Measurements from ENCODE around the gene GXYLT2. TPM values are rescaled to one million over a fixed set of nuclear protein-coding genes. Genes with fewer than 3 reads are reported as not detected.

GXYLT2 gene
- total and polyA plus RNA-seq, 2 donors (not counting 1 experiment from before 2014, with no cell fraction given) = 6.6 to 25.9 TPM

- no peak overlapping the region for H3K4me3 ChIP-seq (replicated peaks in 1 of 4; ENCODE audit: control extremely low read depth in 1 of 4, insufficient read depth in 1 of 4, low read depth in 3 of 4, low read length in 4 of 4)
- no peak overlapping the region for H3K9ac ChIP-seq (ENCODE audit: insufficient read depth, low read length)
- H3K27ac ChIP-seq (ENCODE audit: insufficient read depth, low read length) = no peak overlapping the region
- no peaks in the 10 kb centered on the region for H4K20me1 ChIP-seq (ENCODE audit: control insufficient read depth, extremely low read depth, insufficient read depth, low read length)
- H3K4me2 ChIP-seq (ENCODE audit: extremely low read depth, insufficient read depth, low read length) = no peak overlapping the region
- no peaks in the 10 kb centered on the region for H3K9me3 ChIP-seq (ENCODE audit: control insufficient read depth, insufficient read depth, low read depth, low read length)
- H3K27me3 ChIP-seq (ENCODE audit: control insufficient read depth, insufficient read depth, low read length) = no peaks in the 10 kb centered on the region
- peaks cover 2% of the 10 kb centered on the region for H3K36me3 ChIP-seq (ENCODE audit: control insufficient read depth, insufficient read depth, low read length)
- peaks cover 4% of the 10 kb centered on the region for H3K4me1 ChIP-seq (ENCODE audit: control insufficient read depth, extremely low read depth, insufficient read depth, low read length)
- no peak for DNase-seq (ENCODE audit: low read depth in 2 of 2)
- peaks cover 17% of the 10 kb centered on the region for H3K79me2 ChIP-seq (ENCODE audit: control insufficient read depth, insufficient read depth, low read length)
- H2AFZ ChIP-seq (ENCODE audit: low read length) = no peak overlapping the region
- TF ChIP-seq CTCF (conservative IDR thresholded peaks at IDR 0.05 in 1 of 2, IDR thresholded peaks at IDR 0.05 in 1 of 2; ENCODE audit: low read depth in 1 of 2, low read length in 2 of 2) = no peak
- TF ChIP-seq EZH2 (IDR thresholded peaks at IDR 0.05; ENCODE audit: low read length, missing control alignments) = no peak
These were observed 41.7 kb upstream of the GXYLT2 start for GRCh38 chr3:72846166-72846565.

- peak overlapping the region; percentile 95 for H2AFZ ChIP-seq (ENCODE audit: low read length)
- peak overlapping the region; percentile 79 for H3K27ac ChIP-seq (ENCODE audit: insufficient read depth, low read length)
- H3K79me2 ChIP-seq (ENCODE audit: control insufficient read depth, insufficient read depth, low read length) = peaks cover 17% of the 10 kb centered on the region
- H3K9ac ChIP-seq (ENCODE audit: insufficient read depth, low read length) = peak overlapping the region; percentile 47
- no peaks in the 10 kb centered on the region for H3K9me3 ChIP-seq (ENCODE audit: control insufficient read depth, insufficient read depth, low read depth, low read length)
- H3K27me3 ChIP-seq (ENCODE audit: control insufficient read depth, insufficient read depth, low read length) = no peaks in the 10 kb centered on the region
- peak overlapping the region; percentile 86 for H3K4me2 ChIP-seq (ENCODE audit: extremely low read depth, insufficient read depth, low read length)
- no peaks in the 10 kb centered on the region for H4K20me1 ChIP-seq (ENCODE audit: control insufficient read depth, extremely low read depth, insufficient read depth, low read length)
- TF ChIP-seq CTCF (conservative IDR thresholded peaks at IDR 0.05 in 1 of 2, IDR thresholded peaks at IDR 0.05 in 1 of 2; ENCODE audit: low read depth in 1 of 2, low read length in 2 of 2) (no peak), EZH2 (IDR thresholded peaks at IDR 0.05; ENCODE audit: low read length, missing control alignments) (no peak)
- peaks cover 4% of the 10 kb centered on the region for H3K4me1 ChIP-seq (ENCODE audit: control insufficient read depth, extremely low read depth, insufficient read depth, low read length)
- H3K36me3 ChIP-seq (ENCODE audit: control insufficient read depth, insufficient read depth, low read length) = no peaks in the 10 kb centered on the region
- H3K4me3 ChIP-seq (replicated peaks in 1 of 4; ENCODE audit: control extremely low read depth in 1 of 4, insufficient read depth in 1 of 4, low read depth in 3 of 4, low read length in 4 of 4) = peak overlapping the region; percentile 60 to 97 (median 90)
- DNase-seq (ENCODE audit: low read depth in 2 of 2) = peak in 1 of 2 donors; percentile 5
These were observed 40.6 kb upstream of the GXYLT2 start for GRCh38 chr3:72847282-72847681.

GRCh38 chr3:72847751-72848702 lies 39.8 kb upstream of the GXYLT2 start, which contains the start of gene SHQ1:
SHQ1 (minus strand) TSS chr3:72848445; CDS start chr3:72848340, 105 bp downstream.
- Histone ChIP-seq H3K36me3 (ENCODE audit: control insufficient read depth, insufficient read depth, low read length) (no peaks in the 10 kb centered on the region), H2AFZ (ENCODE audit: low read length) (peak within 1 kb of the TSS; percentile 95), H3K4me3 (replicated peaks in 1 of 4; ENCODE audit: control extremely low read depth in 1 of 4, insufficient read depth in 1 of 4, low read depth in 3 of 4, low read length in 4 of 4) (peak within 1 kb of the TSS; percentile 60 to 97 (median 90)), H3K27ac (ENCODE audit: insufficient read depth, low read length) (peak within 1 kb of the TSS; percentile 79), H3K9ac (ENCODE audit: insufficient read depth, low read length) (peak within 1 kb of the TSS; percentile 47), H3K27me3 (ENCODE audit: control insufficient read depth, insufficient read depth, low read length) (no peaks in the 10 kb centered on the region), H3K4me1 (ENCODE audit: control insufficient read depth, extremely low read depth, insufficient read depth, low read length) (peaks cover 4% of the 10 kb centered on the region), H3K4me2 (ENCODE audit: extremely low read depth, insufficient read depth, low read length) (peak within 1 kb of the TSS; percentile 100), H3K9me3 (ENCODE audit: control insufficient read depth, insufficient read depth, low read depth, low read length) (no peaks in the 10 kb centered on the region), H4K20me1 (ENCODE audit: control insufficient read depth, extremely low read depth, insufficient read depth, low read length) (no peaks in the 10 kb centered on the region), H3K79me2 (ENCODE audit: control insufficient read depth, insufficient read depth, low read length) (peaks cover 17% of the 10 kb centered on the region)
- TF ChIP-seq CTCF (conservative IDR thresholded peaks at IDR 0.05 in 1 of 2, IDR thresholded peaks at IDR 0.05 in 1 of 2; ENCODE audit: low read depth in 1 of 2, low read length in 2 of 2) (no peak), EZH2 (IDR thresholded peaks at IDR 0.05; ENCODE audit: low read length, missing control alignments) (no peak)
- peak; percentile 92 to 93 for DNase-seq (ENCODE audit: low read depth in 2 of 2)
